Endothelial cell of umbilical vein (primary cell): ENCODE results near the gene SPSB1. TPM values are rescaled to one million over a fixed set of nuclear protein-coding genes. Genes with fewer than 3 reads are reported as not detected.

ENCODE experiments used
- BruUV-seq: library from RNA; stranded (reverse); fragments of 400-500 nt; replicated peaks from 2 replicates; lab custom pipeline; 2021; lab: Mats Ljungman, UMichigan
- CTCF ChIA-PET: fragments of 300-600, 350-600 bp; sonication (Branson Sonifier 250); formaldehyde crosslinking; loops from one replicate; lab custom pipeline; 2021; ENCODE audit warnings: antibody characterized with exemption, inconsistent platforms; lab: Charles Lee
- POLR2A ChIA-PET: fragments of 300-600, 350-600 bp; sonication (Branson Sonifier 250); formaldehyde crosslinking; loops from one replicate; lab custom pipeline; 2021; ENCODE audit warnings: antibody characterized with exemption, inconsistent platforms; lab: Charles Lee
- DNase-seq: peaks from one replicate; pipeline ENCODE4 v3.0.0-alpha.2; 2011; ENCODE audit warnings: low read depth, low spot score
- FAIRE-seq: peaks from 2 replicates; lab custom pipeline; 2011; peaks lifted over from hg19 to GRCh38; lab: Jason Lieb, UNC
- H2AFZ ChIP-seq: 2 replicates; pipeline ENCODE4 v1.6.0; 2012; ENCODE audit warnings: low read depth, low read length, control low read depth, inconsistent platforms
- H3K27ac ChIP-seq: 2 replicates; pipeline ENCODE4 v1.5.1; 2011; ENCODE audit warnings: low read depth, mild to moderate bottlenecking, control low read depth, low read length, moderate library complexity; ENCODE audit not compliant: insufficient read depth
- H3K27me3 ChIP-seq, 2 experiments: 2 replicates each; pipeline versions ENCODE4 v1.6.0 to v1.6.1; 2011; ENCODE audit warnings: low read length in 2 of 2, mixed read lengths in 1 of 2; ENCODE audit not compliant: control insufficient read depth in 2 of 2, insufficient read depth in 2 of 2
- H3K36me3 ChIP-seq, 2 experiments: 2 replicates in 1 of 2; 3 replicates in 1 of 2; pipeline ENCODE4 v1.5.1; 2011; ENCODE audit warnings: low read length in 2 of 2, mild to moderate bottlenecking in 1 of 2, moderate library complexity in 1 of 2; ENCODE audit not compliant: control insufficient read depth in 2 of 2, insufficient read depth in 2 of 2; ENCODE audit errors: extremely low read depth in 1 of 2
- H3K4me1 ChIP-seq: 3 replicates; pipeline ENCODE4 v1.5.1; 2011; ENCODE audit warnings: mild to moderate bottlenecking, low read length; ENCODE audit not compliant: control insufficient read depth, insufficient read depth; ENCODE audit errors: extremely low read depth
- H3K4me2 ChIP-seq: 2 replicates; pipeline ENCODE4 v1.6.1; 2011; ENCODE audit warnings: low read length, control low read depth, mixed read lengths; ENCODE audit not compliant: insufficient read depth
- H3K4me3 ChIP-seq, 3 experiments: fragments of 200-600 bp in 1 of 3; sonication (generic), shearing (Covaris generic) in 1 of 3; replicated peaks in 1 of 3; 2 replicates each; pipeline ENCODE4 v1.5.1; 2011 to 2016; ENCODE audit warnings: control low read depth in 3 of 3, low read length in 3 of 3, mild to moderate bottlenecking in 2 of 3, inconsistent platforms in 1 of 3, low read depth in 1 of 3, moderate library complexity in 1 of 3; ENCODE audit not compliant: insufficient read depth in 1 of 3
- H3K79me2 ChIP-seq: 2 replicates; pipeline ENCODE4 v1.6.0; 2012; ENCODE audit warnings: low read length, inconsistent platforms; ENCODE audit not compliant: control insufficient read depth, insufficient read depth
- H3K9ac ChIP-seq: replicated peaks from 2 replicates; pipeline ENCODE3; 2011; ENCODE audit warnings: low read length, control low read depth; ENCODE audit not compliant: insufficient read depth; ENCODE audit errors: extremely low read depth
- H3K9me1 ChIP-seq: replicated peaks from 3 replicates; pipeline ENCODE4 v1.6.0; 2011; ENCODE audit warnings: mild to moderate bottlenecking, low read length; ENCODE audit not compliant: control insufficient read depth, insufficient read depth; ENCODE audit errors: extremely low read depth
- H3K9me3 ChIP-seq: replicated peaks from 2 replicates; pipeline ENCODE4 v1.5.1; 2012; ENCODE audit warnings: low read length, inconsistent platforms; ENCODE audit not compliant: control insufficient read depth, insufficient read depth
- H4K20me1 ChIP-seq: replicated peaks from 2 replicates; pipeline ENCODE3; 2011; ENCODE audit warnings: mild to moderate bottlenecking, low read length; ENCODE audit not compliant: control insufficient read depth, insufficient read depth; ENCODE audit errors: extremely low read depth
- EZH2 ChIP-seq: IDR thresholded peaks from 2 replicates; pipeline ENCODE4 v1.6.1; 2012; ENCODE audit warnings: borderline replicate concordance, low read depth, mild to moderate bottlenecking, moderate library complexity, low read length, inconsistent platforms; ENCODE audit not compliant: severe bottlenecking
- FOS ChIP-seq: IDR thresholded peaks from 2 replicates; pipeline ENCODE4 v1.6.1; 2011; ENCODE audit warnings: mild to moderate bottlenecking, low read length, moderate library complexity, borderline replicate concordance; ENCODE audit not compliant: insufficient read depth
- GATA2 ChIP-seq: IDR thresholded peaks from 2 replicates; pipeline ENCODE4 v1.7.0; 2011; ENCODE audit warnings: low read depth, mild to moderate bottlenecking, moderate library complexity, mixed read lengths, low read length; ENCODE audit not compliant: insufficient read length, insufficient read depth
- JUN ChIP-seq: IDR thresholded peaks from 2 replicates; pipeline ENCODE4 v1.6.1; 2011; ENCODE audit warnings: borderline replicate concordance, low read depth; ENCODE audit not compliant: insufficient read length, insufficient read depth
- MAX ChIP-seq: IDR thresholded peaks from 2 replicates; pipeline ENCODE4 v1.6.1; 2011; ENCODE audit not compliant: insufficient read depth, insufficient read length
- MYC ChIP-seq: IDR thresholded peaks from one replicate; pipeline ENCODE4 v1.6.1; 2011; ENCODE audit warnings: mild to moderate bottlenecking, low read depth, low read length
- POLR2A ChIP-seq: IDR thresholded peaks from 2 replicates; pipeline ENCODE4 v1.6.1; 2012; ENCODE audit warnings: low read depth, mild to moderate bottlenecking, control low read depth, low read length
- POLR2AphosphoS5 ChIP-seq: IDR thresholded peaks from 2 replicates; pipeline ENCODE4 v1.6.1; 2012; ENCODE audit warnings: low read depth, mild to moderate bottlenecking, control low read depth, low read length, moderate library complexity; ENCODE audit not compliant: insufficient read depth
- dilution Hi-C: fragments of 300-500 bp; cut with MboI; formaldehyde crosslinking; loops from one replicate; pipeline ENCODE4 v1.15.0; 2019; ENCODE audit warnings: low sequenced_read_pairs; ENCODE audit not compliant: extremely low pct_ligation_motif_present
- intact Hi-C: fragments of 100-400 bp; cut with micrococcal nuclease; formaldehyde crosslinking; loops from one replicate; pipeline ENCODE4 v1.10.0; 2022
- polyA plus RNA-seq, 4 experiments: library from polyadenylated mRNA; depleted of rRNA in 3 of 4; stranded (reverse) in 3 of 4; unstranded in 1 of 4; fragments of >200 nt; gene quantifications; 2 replicates each; pipeline versions ENCODE4 v1.2.1 to v1.2.3, GENCODE V29; 2011 to 2012; ENCODE audit warnings: missing spikeins in 1 of 4
- total RNA-seq: library from RNA; stranded (reverse); gene quantifications from 2 replicates; pipeline ENCODE4 v1.2.3, GENCODE V29; 2021
- TF ChIP-seq, protein P1 (sequence below), 2 donors: IDR thresholded peaks; 1 replicate in 1 of 2; 2 replicates in 1 of 2; pipeline ENCODE4 v1.5.1; 2011; ENCODE audit warnings: low read length in 2 of 2, mild to moderate bottlenecking in 2 of 2, moderate library complexity in 2 of 2, control low read depth in 1 of 2, inconsistent platforms in 1 of 2, low read depth in 1 of 2; ENCODE audit not compliant: insufficient read depth in 1 of 2; ENCODE audit errors: extremely low read depth in 1 of 2

Gene SPSB1
- total and polyA plus RNA-seq, 2 donors (not counting 3 experiments of a cell fraction or from before 2014, with no cell fraction given) = 41.9 to 61.2 TPM

DNA sequence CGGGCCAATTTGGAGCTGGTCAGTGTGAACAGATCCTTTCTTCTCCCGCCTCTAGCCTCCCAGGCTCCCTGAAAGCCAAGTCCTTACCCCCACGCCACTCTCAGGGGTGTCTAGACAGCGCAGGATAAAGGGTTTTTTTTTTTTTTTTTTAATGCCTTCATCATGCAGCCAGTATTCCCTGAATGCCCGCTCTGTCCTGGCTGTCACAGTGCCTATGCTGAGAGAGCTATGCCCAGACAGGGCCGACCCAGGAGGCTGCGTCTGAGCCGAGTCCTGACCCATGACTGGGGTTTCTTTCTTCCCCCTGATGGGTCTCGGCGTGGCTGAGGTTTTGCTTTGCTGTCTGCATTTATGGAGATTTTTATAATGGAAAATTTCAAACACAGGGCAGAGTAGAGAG is 18.3 kb downstream of the SPSB1 start:
- H3K36me3 ChIP-seq = peaks cover 2 to 6% of the 10 kb centered on the region in 2 experiments
- H3K4me3 ChIP-seq = no peak overlapping the region
- dilution Hi-C loops (no loop called here), intact Hi-C loops (no loop called here)
- CTCF ChIA-PET = interaction anchor here (0.8 to 1.3 kb wide), 3 partner anchors 61 to 180 kb away, joined by 3 to 4 read pairs (median 3); no protein-coding TSS in a partner anchor
- no TSS peak for BruUV-seq
- no peaks in the 10 kb centered on the region for H3K9me3 ChIP-seq
- no peaks in the 10 kb centered on the region for H3K9me1 ChIP-seq
- no peak for DNase-seq
- peaks cover 94% of the 10 kb centered on the region for H3K79me2 ChIP-seq
- no peaks in the 10 kb centered on the region for H3K4me1 ChIP-seq
- H3K27me3 ChIP-seq = no peaks in the 10 kb centered on the region
- POLR2A ChIA-PET = no interaction called here
- no peak for FAIRE-seq
- H3K4me2 ChIP-seq = no peak overlapping the region
- peaks cover 14% of the 10 kb centered on the region for H4K20me1 ChIP-seq
- H2AFZ ChIP-seq = no peak overlapping the region
- TF ChIP-seq GATA2 (no peak), POLR2A (no peak), EZH2 (no peak), MAX (no peak), JUN (no peak), MYC (no peak), POLR2AphosphoS5 (no peak), FOS (no peak)
- TF ChIP-seq, protein P1, sequence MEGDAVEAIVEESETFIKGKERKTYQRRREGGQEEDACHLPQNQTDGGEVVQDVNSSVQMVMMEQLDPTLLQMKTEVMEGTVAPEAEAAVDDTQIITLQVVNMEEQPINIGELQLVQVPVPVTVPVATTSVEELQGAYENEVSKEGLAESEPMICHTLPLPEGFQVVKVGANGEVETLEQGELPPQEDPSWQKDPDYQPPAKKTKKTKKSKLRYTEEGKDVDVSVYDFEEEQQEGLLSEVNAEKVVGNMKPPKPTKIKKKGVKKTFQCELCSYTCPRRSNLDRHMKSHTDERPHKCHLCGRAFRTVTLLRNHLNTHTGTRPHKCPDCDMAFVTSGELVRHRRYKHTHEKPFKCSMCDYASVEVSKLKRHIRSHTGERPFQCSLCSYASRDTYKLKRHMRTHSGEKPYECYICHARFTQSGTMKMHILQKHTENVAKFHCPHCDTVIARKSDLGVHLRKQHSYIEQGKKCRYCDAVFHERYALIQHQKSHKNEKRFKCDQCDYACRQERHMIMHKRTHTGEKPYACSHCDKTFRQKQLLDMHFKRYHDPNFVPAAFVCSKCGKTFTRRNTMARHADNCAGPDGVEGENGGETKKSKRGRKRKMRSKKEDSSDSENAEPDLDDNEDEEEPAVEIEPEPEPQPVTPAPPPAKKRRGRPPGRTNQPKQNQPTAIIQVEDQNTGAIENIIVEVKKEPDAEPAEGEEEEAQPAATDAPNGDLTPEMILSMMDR (IDR thresholded peaks at IDR 0.05; ENCODE audit: extremely low read depth in 1 of 2, insufficient read depth in 1 of 2, low read depth in 1 of 2, low read length in 2 of 2) = no peak
- H3K27ac ChIP-seq = no peak overlapping the region
- no peak overlapping the region for H3K9ac ChIP-seq
